Stomach (tissue), 9 donors: ENCODE measurements around the gene CCDC24. TPM values are rescaled to one million over a fixed set of nuclear protein-coding genes. Genes with fewer than 3 reads are reported as not detected.

ENCODE experiments used
- DNase-seq, 2 donors: peaks; one replicate each; pipeline versions ENCODE4 v3.0.0 to v3.0.0-alpha.2; 2013 to 2019
- H3K27ac ChIP-seq, 5 donors: fragments of 200-600 bp in 4 of 5; sonication (generic) in 4 of 5; one replicate each; pipeline ENCODE4 v1.5.1; 2013 to 2019; ENCODE audit warnings: mild to moderate bottlenecking in 1 of 5, moderate library complexity in 1 of 5
- H3K27me3 ChIP-seq, 3 donors: fragments of 200-600 bp; sonication (generic); one replicate each; pipeline ENCODE4 v1.5.1; 2017 to 2019; ENCODE audit warnings: mixed run types in 1 of 3
- H3K36me3 ChIP-seq, 4 donors: fragments of 200-600 bp; sonication (generic); 1 replicate in 3 of 4; 2 replicates in 1 of 4; pipeline ENCODE4 v1.5.1; 2016 to 2019
- H3K4me1 ChIP-seq, 4 donors: fragments of 200-600 bp; sonication (generic); one replicate each; pipeline ENCODE4 v1.5.1; 2016 to 2019
- H3K4me3 ChIP-seq, 4 donors: fragments of 200-600 bp; sonication (generic) in 3 of 4; one replicate each; pipeline ENCODE4 v1.5.1; 2016 to 2019; ENCODE audit warnings: mild to moderate bottlenecking in 1 of 4
- H3K9me3 ChIP-seq, 4 donors: fragments of 200-600 bp; sonication (generic); one replicate each; pipeline ENCODE4 v1.5.1; 2016 to 2019
- CTCF ChIP-seq, 7 experiments: fragments of 450-650 bp in 4 of 7; fragments of 200-600 bp in 3 of 7; sonication (generic) in 3 of 7; IDR thresholded peaks; one replicate each; pipeline ENCODE4 v1.5.1; 2016 to 2019; ENCODE audit warnings: antibody characterized with exemption in 7 of 7, control low read depth in 2 of 7, mild to moderate bottlenecking in 1 of 7
- EP300 ChIP-seq: sonication (generic); formaldehyde crosslinking; IDR thresholded peaks from one replicate; pipeline ENCODE4 v1.6.1; 2017; ENCODE audit warnings: antibody characterized with exemption
- POLR2A ChIP-seq, 4 donors: fragments of 450-650 bp; IDR thresholded peaks; one replicate each; pipeline ENCODE4 v1.6.1; 2016; ENCODE audit warnings: antibody characterized with exemption in 4 of 4, control low read depth in 2 of 4, mild to moderate bottlenecking in 1 of 4, moderate library complexity in 1 of 4
- POLR2AphosphoS5 ChIP-seq, 3 donors: sonication (generic); formaldehyde crosslinking; IDR thresholded peaks; one replicate each; pipeline ENCODE4 v1.6.1; 2016; ENCODE audit warnings: antibody characterized with exemption in 3 of 3
- WGBS, 5 donors: extraction: QIAGEN DNeasy Blood & Tissue Kit in 3 of 5; methylation state at CpG; one replicate each; pipeline versions ENCODE4 v1.1.5 to v1.1.7; 2013 to 2018; 5-methylcytosine and 5-hydroxymethylcytosine counted together
- intact Hi-C: fragments of 100-400 bp; cut with DNase I; formaldehyde crosslinking; loops from one replicate; pipeline ENCODE4 v1.15.1; 2023; ENCODE audit warnings: low total_unique reads
- polyA plus RNA-seq, 3 donors: library from polyadenylated mRNA; stranded (reverse); fragments of 200-250 nt; gene quantifications; one replicate each; pipeline ENCODE4 v1.2.3, GENCODE V29; 2013
- total RNA-seq, 5 donors: library from RNA; depleted of rRNA; stranded (reverse); fragments of >200 nt; gene quantifications; one replicate each; pipeline versions ENCODE4 v1.1.0 to v1.2.3, GENCODE V29; 2014 to 2016
- donor health status: healthy with polysubstance abuse.
- donor health status: Bipolar disorder and iron deficiency.
- donor health status: healthy.

Gene CCDC24
- total and polyA plus RNA-seq, 8 donors = 1.2 to 32.4 (median 10.7) TPM

- TF ChIP-seq EP300 (no peak), POLR2A (IDR thresholded peaks at IDR 0.05) (no peak), CTCF (IDR thresholded peaks at IDR 0.05) (no peak), POLR2AphosphoS5 (IDR thresholded peaks at IDR 0.05) (no peak)
- Histone ChIP-seq H3K36me3 (no peaks in the 10 kb centered on the region), H3K27me3 (no peaks in the 10 kb centered on the region), H3K4me1 (peaks cover 21 to 55% (median 43%) of the 10 kb centered on the region in 4 donors), H3K4me3 (no peak overlapping the region), H3K9me3 (no peaks in the 10 kb centered on the region), H3K27ac (peak overlapping the region in 4 of 5 donors; percentile 21 to 57 (median 46))
- intact Hi-C loops = no loop called here
- WGBS, 5 donors = 10 to 38% (median 21%) methylated on average over 7 to 8 of the region's 8 CpGs
- DNase-seq = peak in 1 of 2 donors; percentile 66
These were observed 44.5 kb downstream of the CCDC24 start for GRCh38 chr1:44035726-44036408.

DNA sequence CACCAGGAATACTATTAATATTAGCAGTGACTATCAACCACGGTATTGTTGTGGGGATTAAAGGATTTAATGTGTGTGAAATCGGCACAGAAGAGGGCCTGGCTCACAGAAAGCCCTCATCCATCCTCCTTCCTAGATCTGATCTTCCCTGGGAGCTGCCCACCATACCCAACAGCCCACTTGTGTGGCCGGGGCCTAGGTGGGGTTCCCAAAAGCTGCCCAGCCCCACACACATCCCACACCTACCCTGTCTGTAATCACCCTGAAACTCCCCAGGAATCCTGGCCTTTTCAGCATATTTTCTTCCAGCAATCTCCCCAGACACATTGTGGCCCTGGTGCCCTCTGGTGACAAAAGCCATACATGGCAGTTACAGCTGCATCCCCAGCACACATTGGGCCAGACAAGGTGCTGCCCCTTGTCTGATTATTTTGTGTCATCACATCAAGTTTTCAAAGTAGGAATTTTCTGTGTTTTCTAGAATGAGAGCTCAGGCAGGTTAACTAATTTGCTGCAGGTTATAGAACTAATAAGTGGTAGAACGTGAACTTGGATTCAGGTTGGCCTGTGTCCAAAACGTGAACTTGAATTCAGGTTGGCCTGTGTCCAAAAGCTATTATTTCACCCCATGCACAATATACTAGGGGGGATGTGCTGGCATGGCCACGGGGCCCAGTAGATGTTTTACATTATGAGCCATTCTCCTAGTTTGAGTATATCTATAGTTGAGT lies 45.2 kb downstream of the CCDC24 start:
- Histone ChIP-seq H3K27me3 (no peaks in the 10 kb centered on the region), H3K36me3 (no peaks in the 10 kb centered on the region), H3K4me3 (no peak overlapping the region), H3K27ac (peak overlapping the region in 3 of 5 donors; percentile 41 to 57 (median 52)), H3K9me3 (no peaks in the 10 kb centered on the region), H3K4me1 (peaks cover 17 to 49% (median 37%) of the 10 kb centered on the region in 4 donors)
- intact Hi-C loops = no loop called here
- WGBS, 5 donors = 8 to 12% (median 10%) methylated on average over 6 of the region's 6 CpGs
- DNase-seq = peak; percentile 75 to 87
- no peak for TF ChIP-seq POLR2A (IDR thresholded peaks at IDR 0.05)
- TF ChIP-seq CTCF (IDR thresholded peaks at IDR 0.05) = peak in 5 of 7 experiments; percentile 60 to 85 (median 77)
- peak in 1 of 3 donors; percentile 44 for TF ChIP-seq POLR2AphosphoS5 (IDR thresholded peaks at IDR 0.05)

GRCh38 chr1:44037154-44037553 lies 45.8 kb downstream of the CCDC24 start:
- Histone ChIP-seq H3K27ac (no peak overlapping the region), H3K27me3 (no peaks in the 10 kb centered on the region), H3K4me3 (no peak overlapping the region), H3K4me1 (peaks cover 11 to 43% (median 31%) of the 10 kb centered on the region in 4 donors), H3K36me3 (no peaks in the 10 kb centered on the region), H3K9me3 (no peaks in the 10 kb centered on the region)
- TF ChIP-seq POLR2AphosphoS5 (IDR thresholded peaks at IDR 0.05) (no peak), EP300 (no peak), CTCF (IDR thresholded peaks at IDR 0.05) (no peak), POLR2A (IDR thresholded peaks at IDR 0.05) (no peak)
- WGBS, 5 donors = 51 to 75% (median 65%) methylated on average over 5 of the region's 5 CpGs
- peak in 1 of 2 donors; percentile 42 for DNase-seq
- intact Hi-C loops = no loop called here

DNA sequence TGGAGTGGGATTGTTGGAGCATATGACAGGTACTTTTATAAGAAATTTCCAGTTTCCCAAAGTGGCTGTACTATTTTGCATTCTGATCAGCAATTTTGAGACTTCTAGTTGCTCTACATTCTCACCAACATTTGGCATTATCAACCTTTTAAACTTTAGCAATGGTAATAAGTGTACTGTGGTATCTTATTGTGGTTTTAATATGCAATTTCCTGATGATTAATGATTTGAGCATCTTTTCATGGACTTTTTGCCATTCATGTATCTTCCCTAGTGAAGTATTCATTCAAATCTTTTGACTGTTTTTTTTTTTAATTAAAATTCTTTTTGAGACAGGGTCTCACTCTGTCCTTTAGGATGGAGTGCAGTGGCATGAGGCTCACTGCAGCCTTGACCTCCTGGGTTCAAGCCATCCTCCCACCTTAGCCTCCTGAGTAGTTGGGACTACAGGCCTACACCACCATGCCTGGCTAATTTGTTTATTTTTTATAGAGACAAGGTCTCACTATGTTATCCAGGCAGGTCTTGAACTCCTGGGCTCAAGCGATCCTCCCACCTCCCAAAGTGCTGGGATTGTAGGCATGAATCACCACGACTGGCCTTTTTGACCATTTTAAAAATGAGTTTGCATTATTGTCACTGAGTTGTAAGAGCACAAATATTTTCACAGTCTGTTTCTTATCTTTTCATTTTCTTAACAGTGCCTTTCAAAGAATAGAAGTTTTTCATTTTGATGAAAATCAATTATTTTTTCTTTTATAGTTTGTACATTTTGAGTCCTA lies 47.7 kb downstream of the CCDC24 start:
- H3K27ac ChIP-seq = no peak overlapping the region
- DNase-seq = no peak
- H3K36me3 ChIP-seq = no peaks in the 10 kb centered on the region
- intact Hi-C loops = no loop called here
- H3K4me3 ChIP-seq = no peak overlapping the region
- no peak for TF ChIP-seq POLR2AphosphoS5 (IDR thresholded peaks at IDR 0.05)
- TF ChIP-seq POLR2A (IDR thresholded peaks at IDR 0.05) = no peak
- TF ChIP-seq EP300 = no peak
- no peak for TF ChIP-seq CTCF (IDR thresholded peaks at IDR 0.05)
- H3K9me3 ChIP-seq = no peaks in the 10 kb centered on the region
- H3K27me3 ChIP-seq = peaks cover 0 to 8% (median 0%) of the 10 kb centered on the region in 3 donors
- WGBS, 5 donors = 58 to 76% (median 65%) methylated on average over 2 of the region's 2 CpGs
- H3K4me1 ChIP-seq = peaks cover 9 to 31% (median 18%) of the 10 kb centered on the region in 4 donors
